Right ventricle myocardium inferior (tissue), 1 donor: ENCODE results near the gene KCNJ1. TPM values are rescaled to one million over a fixed set of nuclear protein-coding genes. Genes with fewer than 3 reads are reported as not detected.

Source experiments
- ATAC-seq: fragments of 200-7000 bp; cut with Tn5 transposase; one replicate; pipeline ENCODE4 v1.9.1; 2020; ENCODE audit warnings: mild to moderate bottlenecking, moderate library complexity
- DNase-seq: peaks from one replicate; pipeline ENCODE4 v3.0.0; 2021; ENCODE audit errors: missing footprints
- intact Hi-C: fragments of 100-400 bp; cut with DNase I; formaldehyde crosslinking; loops from one replicate; pipeline ENCODE4 v1.11.0; 2022
- total RNA-seq: library from RNA; stranded (reverse); fragmentation: NEBNext Ultra II Directional; extraction: Animal tissue kit (Norgen Biotek cat#: 25700); gene quantifications from one replicate; pipeline ENCODE4 v1.2.1, GENCODE V29; 2021
- donor health status: DM: no; HTN: yes; CAD: no; lungs with severe emphysema.

The KCNJ1 gene
- total RNA-seq, 1 donor from 2014 or later, result not detected

DNA sequence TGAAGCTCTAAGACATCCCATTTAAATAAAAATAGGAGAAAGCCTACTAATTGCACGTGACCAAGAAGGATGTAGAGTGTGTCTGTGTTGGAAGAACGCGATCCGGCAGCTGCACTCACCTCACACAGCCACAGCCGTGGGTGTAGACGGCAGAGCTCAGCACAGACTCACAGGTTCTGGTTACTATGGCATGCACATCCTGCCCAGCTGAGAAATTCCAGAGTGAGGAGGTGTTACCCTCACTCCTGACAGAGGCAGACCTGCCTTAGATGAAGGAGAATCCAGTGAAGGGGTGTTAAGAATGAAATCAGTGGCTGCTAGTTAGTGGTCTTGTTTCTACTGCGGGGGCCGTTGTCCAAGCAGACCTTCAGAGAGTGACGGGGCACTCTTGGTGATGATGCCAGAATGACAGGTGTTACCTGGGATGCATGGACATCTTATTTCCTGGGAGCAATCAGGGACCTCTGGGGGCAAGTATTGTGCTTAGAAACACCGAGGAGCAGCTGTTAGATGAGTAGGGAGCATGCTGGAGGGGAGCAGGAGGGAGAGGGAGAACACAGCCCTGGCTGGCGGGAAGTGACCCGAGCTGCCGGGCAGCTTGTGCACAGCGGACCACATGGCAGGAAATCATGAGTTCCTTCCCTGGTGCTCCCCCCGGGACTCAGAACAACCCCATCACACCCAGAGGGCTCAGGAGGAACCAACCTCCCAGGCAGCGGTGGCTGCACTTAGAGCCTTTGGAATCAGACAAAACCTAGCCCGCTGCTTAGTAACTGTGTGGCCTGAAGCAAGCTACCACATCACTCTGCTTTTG lies 36.4 kb upstream of the KCNJ1 start:
- ATAC-seq (peak; percentile 32), DNase-seq (no peak)
- intact Hi-C loops, result loop anchor here (2.0 kb wide), 1 partner anchor 19 kb away; no protein-coding TSS in a partner anchor

DNA sequence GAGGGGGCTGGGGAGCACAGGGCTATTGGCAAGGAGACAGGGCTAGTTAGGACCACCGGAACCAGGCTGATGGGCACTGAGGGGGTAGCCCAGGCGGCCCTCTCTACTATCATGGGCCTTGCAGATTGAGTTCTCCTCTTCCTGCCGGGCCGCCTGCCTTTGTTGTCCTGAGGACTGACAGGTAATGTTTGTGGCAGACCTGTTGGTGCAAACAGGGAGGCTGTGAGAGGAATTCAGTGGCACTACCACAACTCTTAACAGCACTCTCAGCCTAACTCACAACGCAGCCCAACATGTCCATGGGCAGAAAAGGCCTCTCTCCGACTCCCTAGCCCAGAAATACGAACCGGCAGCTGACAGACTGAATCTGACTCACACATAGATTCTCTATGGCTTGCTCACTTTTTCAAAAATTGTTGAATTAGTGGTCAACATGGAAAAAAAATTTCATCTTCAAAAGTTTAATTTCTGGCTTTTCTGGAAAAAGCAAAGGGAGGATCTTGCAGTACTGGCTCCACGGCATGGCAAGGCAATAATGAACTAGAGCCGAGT lies 35.5 kb upstream of the KCNJ1 start:
- no peak for ATAC-seq
- intact Hi-C loops, result no loop called here
- DNase-seq, result no peak

DNA sequence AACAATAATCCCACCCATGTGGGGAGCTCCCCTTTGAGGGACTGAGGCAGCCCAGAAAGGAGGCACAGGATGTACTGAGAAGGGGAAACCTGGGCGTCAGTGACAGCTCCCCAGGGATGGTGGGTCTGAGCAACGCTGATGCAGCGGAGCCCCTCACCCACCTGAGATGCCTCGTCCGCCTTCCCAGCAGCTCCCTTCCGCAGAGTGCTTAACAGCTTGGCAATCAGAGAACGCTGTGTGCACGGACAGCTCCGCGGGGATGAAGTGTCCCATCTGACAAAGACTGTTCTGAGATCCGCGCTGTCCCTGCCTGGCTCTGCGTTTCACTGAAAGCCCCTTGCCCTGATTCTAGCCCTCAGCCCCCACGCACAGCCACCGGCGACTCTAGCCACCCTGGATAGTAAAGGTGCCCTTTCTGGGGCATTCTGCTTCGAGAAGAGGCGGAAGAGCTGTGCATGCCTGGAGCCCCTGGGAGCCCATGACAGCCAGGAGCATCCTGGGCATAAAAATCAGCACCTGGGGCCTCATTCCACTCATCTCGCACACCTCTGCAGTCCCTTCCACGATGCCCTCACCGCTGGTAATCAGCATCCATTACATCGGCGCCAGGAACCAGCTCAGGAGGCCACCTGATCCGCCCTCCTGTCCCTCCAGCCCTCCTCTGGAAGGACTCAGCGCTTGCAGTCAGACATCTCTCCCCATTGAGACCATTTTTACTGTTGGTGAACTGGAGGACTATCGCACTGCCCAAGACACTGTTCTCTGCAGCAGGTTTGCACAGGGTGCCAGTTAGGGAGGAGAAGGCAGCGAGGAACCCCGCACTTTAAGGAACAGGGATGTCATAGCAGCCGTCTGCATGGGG lies 34.8 kb upstream of the KCNJ1 start:
- no peak for ATAC-seq
- no peak for DNase-seq
- intact Hi-C loops, result no loop called here

DNA sequence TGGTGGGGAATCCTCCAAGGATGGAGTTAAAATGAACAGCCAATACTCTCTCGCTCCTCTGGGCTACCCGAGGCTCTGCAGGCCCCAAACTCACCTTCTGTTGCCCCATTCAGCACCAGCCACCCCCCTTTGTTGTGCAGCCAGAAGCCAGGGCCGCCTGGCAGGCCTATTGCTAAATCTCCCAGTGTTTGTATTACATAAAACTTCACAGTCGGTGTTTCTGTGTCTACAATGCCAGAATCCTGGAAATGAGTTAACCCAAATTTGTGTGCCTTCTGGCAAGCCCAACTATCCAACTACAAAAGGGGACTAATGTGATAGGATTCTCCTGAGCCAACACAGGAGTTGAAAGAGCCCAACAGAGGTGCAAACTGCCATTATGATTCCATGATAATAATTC lies 33.4 kb upstream of the KCNJ1 start:
- DNase-seq, result no peak
- no peak for ATAC-seq
- intact Hi-C loops, result no loop called here

DNA sequence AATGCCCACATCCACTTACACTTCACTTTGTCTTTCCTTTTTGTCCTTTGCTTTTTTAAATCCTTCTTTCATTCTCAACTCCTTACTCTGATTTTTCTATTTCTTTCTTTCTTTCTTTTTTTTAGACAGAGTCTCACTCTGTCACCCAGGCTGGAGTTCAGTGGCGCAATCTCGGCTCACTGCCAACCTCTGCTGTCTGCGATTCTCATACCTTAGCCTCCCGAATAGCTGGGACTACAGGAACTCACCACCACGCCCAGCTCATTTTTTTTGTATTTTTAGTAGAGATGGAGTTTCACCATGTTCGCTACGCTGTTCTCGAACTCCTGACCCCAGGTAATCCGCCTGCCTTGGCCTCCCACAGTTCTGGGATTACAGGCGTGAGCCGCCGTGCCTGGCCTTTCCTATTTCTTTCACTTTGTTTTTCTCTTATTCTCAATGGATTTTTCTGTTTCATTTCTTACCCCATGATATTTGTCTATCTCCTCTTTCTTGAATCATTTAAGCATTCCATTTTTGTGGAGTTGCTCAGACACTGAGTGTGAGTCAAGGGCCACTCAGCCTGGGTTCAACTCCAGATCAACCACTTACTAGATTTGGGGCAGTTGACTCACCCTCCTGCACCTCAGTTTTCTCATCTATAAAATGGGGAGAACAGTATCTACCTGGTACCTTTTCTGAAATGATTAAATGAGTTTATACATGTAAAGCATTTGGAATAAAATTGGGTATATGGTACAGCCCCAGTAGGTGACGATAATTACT lies 31.7 kb upstream of the KCNJ1 start:
- DNase-seq, result no peak
- ATAC-seq, result no peak
- intact Hi-C loops, result no loop called here

DNA sequence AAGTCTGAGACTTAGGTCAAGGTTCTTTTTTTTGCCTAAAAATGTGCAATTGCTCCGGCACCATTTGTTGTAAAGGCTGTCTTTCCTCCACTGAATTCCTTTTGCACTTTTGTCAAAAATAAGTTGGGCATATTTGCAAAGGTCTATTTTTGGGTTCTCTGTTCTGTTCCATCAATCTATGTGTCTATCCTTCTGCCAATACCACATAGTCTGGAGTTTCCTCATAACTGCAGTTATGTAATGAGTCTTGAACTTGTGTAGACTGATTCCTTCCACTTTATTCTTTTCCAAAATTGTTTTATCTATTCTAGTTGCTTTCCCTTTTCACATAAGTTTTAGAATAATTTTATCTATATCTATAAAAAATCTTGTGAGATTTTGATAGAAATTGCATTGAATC lies 30.7 kb upstream of the KCNJ1 start:
- no peak for ATAC-seq
- DNase-seq, result no peak
- intact Hi-C loops, result no loop called here

DNA sequence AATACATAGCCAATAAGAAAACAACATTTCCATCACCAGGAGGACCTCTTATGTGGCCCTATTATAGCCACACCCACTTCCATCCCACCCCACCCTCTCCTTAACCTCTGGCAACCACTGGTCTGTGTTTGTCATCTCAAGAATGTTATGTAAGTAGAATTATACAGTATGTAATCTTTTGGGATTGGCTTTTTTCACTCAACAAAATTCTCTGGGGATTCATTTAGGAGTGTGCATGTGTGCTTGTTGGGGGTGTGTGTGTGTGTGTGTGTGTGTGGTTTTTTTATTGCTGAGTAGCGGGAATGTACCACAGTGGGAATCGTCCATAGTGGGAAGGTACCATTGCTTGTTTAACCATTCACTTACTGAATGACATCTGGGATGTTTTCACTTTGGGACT lies 29.3 kb upstream of the KCNJ1 start:
- ATAC-seq (no peak), DNase-seq (no peak)
- intact Hi-C loops, result no loop called here

DNA sequence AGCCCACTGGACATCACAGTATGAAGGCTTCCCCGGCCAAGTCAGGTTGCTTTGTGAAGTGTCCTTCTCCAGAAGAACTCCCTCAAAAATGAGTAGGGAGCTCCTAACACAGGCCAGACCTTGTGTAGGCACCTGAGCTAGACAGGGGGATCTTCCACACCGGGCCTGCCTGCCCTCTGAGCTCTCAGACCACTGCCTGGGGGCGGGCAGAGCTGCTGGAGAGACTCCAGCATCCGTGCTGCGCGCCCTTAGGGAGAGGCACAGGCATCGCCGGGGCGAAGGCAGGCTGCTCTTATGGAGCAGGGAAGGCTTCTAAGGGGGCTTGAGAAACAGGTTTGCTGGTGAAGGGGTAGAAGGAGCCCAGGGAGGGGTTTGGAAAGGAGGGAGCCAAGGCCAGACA lies 28.4 kb upstream of the KCNJ1 start:
- no peak for ATAC-seq
- DNase-seq, result no peak
- intact Hi-C loops, result no loop called here

DNA sequence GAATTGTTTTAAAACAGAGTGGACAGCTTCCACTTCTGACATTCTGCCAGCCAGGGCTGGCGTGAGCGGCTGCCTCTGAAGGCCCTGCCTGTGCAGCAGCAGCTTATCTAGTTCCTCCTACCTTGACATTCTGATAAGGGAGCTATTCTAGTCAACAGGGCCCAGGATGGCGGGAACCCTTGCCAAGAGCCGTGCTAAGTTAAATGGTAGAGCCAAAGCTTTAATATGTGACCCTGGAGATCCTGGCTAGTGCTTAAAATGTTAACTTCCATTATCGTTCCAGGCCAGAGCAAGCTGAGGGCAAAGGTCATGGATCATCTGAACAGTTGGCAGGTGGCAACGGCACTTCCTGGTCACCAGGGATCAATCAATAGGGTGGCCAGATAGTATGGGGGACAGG lies 27.6 kb upstream of the KCNJ1 start:
- ATAC-seq, result peak; percentile 84
- DNase-seq, result peak; percentile 84
- intact Hi-C loops, result no loop called here

DNA sequence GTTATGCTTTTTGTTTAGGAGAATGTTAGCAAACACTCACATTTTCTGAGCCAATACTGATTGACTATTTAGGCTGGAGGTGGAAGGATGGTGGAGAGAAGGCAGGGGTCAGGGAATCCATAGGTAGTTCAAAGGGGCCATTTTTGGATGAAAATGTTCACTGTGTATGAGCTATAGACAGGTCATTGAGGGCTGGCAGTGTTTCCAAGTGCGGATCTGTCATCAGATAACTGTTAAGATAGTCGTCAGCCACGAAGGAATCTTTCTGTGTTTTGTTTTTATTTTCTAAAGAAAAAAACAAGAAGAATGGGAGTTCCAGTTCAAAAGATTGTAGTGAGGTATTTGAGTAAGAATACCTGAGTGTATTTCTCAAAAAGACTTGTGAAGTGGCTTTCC lies 27.2 kb upstream of the KCNJ1 start:
- intact Hi-C loops, result no loop called here

DNA sequence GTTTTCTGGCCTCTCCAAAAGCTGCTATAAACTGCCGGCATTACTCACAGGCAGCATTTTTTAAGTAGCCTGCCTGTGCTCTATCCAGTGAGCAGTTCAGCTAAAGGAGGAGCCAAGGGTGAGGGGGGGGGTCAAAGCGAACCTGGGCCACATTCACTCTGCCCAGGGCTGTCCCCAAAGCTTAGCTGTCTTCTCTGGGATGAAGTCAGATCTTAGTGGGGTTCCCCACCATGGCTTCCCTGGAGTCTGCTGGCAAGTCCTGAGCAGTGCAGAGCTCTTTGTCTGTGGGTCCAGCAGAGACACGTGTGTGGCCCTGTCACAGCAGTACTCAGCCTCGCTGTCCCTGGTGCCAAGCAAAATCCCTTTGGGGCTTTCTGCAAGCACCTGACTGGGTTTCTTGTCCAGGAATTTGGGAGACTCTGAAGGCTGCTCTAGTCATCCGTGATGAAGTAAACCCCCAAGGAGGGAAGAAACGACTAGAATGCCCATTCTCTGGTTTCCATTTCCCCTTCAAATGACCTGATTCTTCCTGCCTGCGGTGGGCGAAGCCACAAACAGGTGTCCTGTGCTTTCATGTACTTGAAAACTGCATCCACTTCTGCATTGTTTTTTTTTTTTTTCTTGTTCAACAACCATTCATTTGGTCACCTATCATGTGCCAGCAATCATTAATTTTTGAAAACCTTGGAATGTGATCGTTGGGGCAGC lies 26.6 kb upstream of the KCNJ1 start:
- DNase-seq, result no peak
- intact Hi-C loops, result no loop called here
- peak; percentile 43 for ATAC-seq

More for the DNA sequence above, 27.2 kb upstream of the KCNJ1 start:
- ATAC-seq (no peak), DNase-seq (no peak)

DNA sequence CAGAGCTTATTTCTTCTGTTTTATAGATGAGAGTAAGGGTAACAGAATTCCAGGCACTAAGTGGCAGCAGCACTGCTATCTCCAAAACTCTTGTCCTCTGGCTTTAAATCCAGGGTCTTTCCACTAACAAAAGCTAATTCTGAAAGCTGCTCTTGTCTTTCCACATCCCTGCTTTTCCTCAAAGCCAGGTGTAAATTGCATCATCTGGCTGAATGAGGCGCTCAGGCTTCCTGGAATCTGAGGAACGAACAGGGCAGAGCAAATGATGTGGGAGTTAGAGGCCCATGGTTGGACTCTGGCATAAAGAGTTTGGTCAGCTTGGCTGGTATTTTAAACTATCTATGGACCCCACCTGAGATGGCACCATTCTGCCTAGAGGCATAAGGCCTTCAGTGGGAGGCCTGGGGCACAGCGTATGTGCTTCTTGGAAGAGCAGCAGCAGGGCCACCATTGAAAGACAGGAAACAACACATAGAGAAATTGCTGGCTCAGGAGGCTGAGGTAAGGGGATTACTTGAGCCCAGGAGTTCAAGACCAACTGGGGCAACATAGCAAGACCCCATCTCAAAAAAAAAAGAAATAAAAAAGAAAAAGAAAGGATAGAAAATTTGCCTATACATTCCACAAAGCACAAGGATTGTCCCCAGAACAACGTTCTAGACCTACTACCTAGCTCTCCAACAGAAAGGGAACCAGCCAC lies 25.9 kb upstream of the KCNJ1 start:
- intact Hi-C loops, result no loop called here
- ATAC-seq (no peak), DNase-seq (no peak)

DNA sequence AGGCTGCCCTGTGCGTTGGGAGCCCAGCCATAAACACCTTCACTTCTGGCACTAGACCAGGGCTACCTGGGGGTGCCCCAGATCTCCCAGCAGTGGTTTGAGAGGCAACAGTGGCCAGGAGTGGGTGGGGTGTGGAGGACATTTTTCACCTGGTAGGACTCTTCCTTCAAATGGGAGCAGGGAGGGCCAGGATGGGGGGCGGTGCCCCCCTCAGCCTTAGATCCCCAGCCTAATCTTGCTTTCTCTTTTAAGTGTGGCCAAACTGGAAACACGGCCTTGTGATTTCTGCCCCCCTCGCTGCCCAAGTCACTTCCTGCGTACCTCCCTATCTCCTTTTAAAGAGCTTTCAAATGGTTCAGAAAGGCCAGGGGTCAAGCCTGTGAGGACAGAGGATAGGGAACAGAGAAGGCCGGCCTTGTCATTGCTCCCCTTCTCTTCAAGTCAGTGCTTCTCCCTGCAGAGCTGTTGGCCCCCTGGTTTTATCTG lies 24.9 kb upstream of the KCNJ1 start:
- DNase-seq, result no peak
- intact Hi-C loops, result loop anchor here (2.0 kb wide), 1 partner anchor 15 kb away; no protein-coding TSS in a partner anchor
- ATAC-seq, result no peak

DNA sequence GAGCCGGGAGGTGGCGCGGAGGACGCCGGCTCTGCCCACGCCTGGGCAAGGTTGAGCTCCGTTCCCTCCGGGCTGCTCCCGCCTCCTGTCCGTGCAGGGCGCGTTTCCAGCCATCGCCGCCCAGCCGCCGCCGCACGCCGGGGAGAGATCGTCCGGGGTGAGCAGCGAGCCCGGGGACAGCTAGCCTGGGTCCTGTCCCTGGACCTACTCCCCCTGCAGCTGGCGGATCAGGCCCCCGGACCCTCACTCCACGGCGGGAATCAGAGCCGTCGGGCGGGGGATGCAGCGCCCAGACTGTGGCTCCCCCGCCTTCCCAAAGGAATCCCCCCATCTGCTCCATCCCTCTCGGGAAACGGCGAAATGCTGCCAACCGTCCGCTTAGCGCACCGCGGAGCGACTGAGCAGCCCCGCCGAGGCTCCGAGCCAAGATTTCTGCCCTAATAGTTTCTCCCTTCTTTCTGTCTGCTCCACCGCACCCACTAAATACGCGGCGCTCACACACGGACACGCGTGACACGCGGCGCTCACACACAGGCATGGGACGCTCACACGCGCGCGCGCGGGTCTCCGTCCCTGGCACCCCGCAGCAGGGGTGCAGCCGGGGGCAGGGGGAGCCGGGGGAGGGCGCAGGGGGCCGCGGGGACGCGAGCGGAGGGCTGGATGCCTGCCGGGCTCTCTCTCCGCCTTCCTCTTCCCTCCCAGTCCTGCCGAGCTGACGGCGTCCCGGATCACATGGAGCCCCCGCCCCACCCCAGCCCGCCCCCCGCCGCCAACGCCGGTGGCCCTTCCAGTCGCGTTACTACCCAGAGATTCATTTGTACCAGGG lies 23.7 kb upstream of the KCNJ1 start, which contains the start of gene KCNJ5:
Gene KCNJ5, plus strand, starts transcription at position 814 of the 826 bp plus-strand sequence. CDS start 19,918 bp downstream, outside the sequence.
- ATAC-seq (peak; percentile 47), DNase-seq (no peak)
- intact Hi-C loops, result loop anchor here (2.0 kb wide), 1 partner anchor 16 kb away; no protein-coding TSS in a partner anchor

DNA sequence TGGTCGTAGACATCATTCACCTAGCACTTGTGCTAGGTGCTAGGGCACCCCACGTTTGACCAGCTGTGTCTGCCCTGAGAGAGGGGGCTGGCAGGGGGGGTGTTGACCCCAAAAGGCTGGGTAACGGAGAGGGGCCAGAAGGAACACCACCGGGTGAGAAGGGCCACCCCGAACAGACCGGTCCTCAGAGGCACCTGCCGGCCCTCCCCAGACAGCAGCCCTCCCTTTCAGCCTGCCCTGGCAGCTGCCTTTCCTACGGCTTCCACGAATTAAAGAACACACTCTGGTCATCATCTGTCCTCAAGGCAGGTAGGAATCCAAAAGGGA lies 23.1 kb upstream of the KCNJ1 start:
- intact Hi-C loops, result loop anchor here (2.0 kb wide), 1 partner anchor 17 kb away; no protein-coding TSS in a partner anchor
- ATAC-seq, result no peak

DNA sequence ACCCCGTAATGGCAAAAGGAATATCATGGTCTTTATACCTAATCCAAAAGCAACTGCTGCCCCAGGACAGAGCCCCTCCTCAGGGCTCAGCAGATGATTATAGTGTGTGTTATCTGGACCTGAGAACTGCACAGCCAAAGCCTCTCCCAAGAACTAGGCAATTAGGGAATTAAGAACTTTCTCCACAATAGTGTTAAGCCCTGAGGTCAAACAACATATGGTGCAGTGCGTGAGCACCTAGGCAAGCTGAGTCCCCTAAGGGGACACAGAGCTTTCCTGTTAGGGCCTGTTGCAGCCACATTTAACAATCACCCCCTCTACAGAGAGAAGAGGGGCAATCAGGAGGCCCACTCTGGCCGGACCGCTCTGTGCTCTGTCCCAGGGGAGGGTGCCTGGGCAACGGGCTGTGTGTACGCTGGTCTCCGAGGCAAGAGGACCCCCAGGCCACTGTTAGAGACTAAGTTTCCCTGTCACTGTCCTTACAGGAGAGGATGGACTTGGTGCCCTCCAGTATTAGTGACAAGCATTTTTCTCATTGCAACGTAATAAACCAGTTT lies 22.6 kb upstream of the KCNJ1 start:
- intact Hi-C loops, result loop anchor here (2.0 to 10.0 kb wide), 2 partner anchors 17 to 445 kb away; no protein-coding TSS in a partner anchor
- ATAC-seq, result no peak
- DNase-seq, result no peak

More for the DNA sequence above, 23.1 kb upstream of the KCNJ1 start:
- no peak for DNase-seq
